Type B pancreatic cell (in vitro differentiated cells): ENCODE measurements around the gene OR1M1. TPM values are rescaled to one million over a fixed set of nuclear protein-coding genes. Genes with fewer than 3 reads are reported as not detected.

Experiments used
- DNase-seq: peaks from one replicate; pipeline ENCODE4 v3.0.0; 2021; ENCODE audit warnings: mixed read lengths; ENCODE audit not compliant: unreplicated experiment; ENCODE audit errors: extremely low spot score
- H3K27ac Mint-ChIP-seq: 2 replicates; pipeline ENCODE4 v1.8.0; 2021; ENCODE audit warnings: mild to moderate bottlenecking, mixed read lengths
- H3K27me3 Mint-ChIP-seq: 2 replicates; pipeline ENCODE4 v1.8.0; 2021; ENCODE audit warnings: mixed read lengths
- H3K36me3 Mint-ChIP-seq: 2 replicates; pipeline ENCODE4 v1.8.0; 2021; ENCODE audit warnings: mixed read lengths
- H3K4me1 Mint-ChIP-seq: one replicate; pipeline ENCODE4 v1.8.0; 2021; ENCODE audit warnings: mixed read lengths; ENCODE audit not compliant: unreplicated experiment
- H3K4me3 Mint-ChIP-seq: 2 replicates; pipeline ENCODE4 v1.8.0; 2021; ENCODE audit warnings: mild to moderate bottlenecking, mixed read lengths
- H3K9me3 Mint-ChIP-seq: 2 replicates; pipeline ENCODE4 v1.8.0; 2021; ENCODE audit warnings: mixed read lengths
- total RNA-seq: library from RNA; stranded (reverse); gene quantifications from 2 replicates; pipeline ENCODE4 v1.2.1, GENCODE V29; 2021; ENCODE audit warnings: low replicate concordance
- TF ChIP-seq, protein P1 (sequence below): fragments of 200-600 bp; sonication (generic); conservative IDR thresholded peaks from 2 replicates; pipeline ENCODE4 v1.5.0; 2021; ENCODE audit warnings: antibody characterized with exemption, mild to moderate bottlenecking

OR1M1 gene
- total RNA-seq, 1 donor from 2014 or later = not detected

GRCh38 chr19:9116547-9116946 is 29.7 kb downstream of the OR1M1 start:
- Mint-ChIP-seq H3K27me3 (peaks cover 3% of the 10 kb centered on the region), H3K4me1 (no peaks in the 10 kb centered on the region), H3K9me3 (no peaks in the 10 kb centered on the region), H3K4me3 (no peak overlapping the region), H3K36me3 (no peaks in the 10 kb centered on the region), H3K27ac (no peak overlapping the region)
- no peak for DNase-seq
- TF ChIP-seq, protein P1, sequence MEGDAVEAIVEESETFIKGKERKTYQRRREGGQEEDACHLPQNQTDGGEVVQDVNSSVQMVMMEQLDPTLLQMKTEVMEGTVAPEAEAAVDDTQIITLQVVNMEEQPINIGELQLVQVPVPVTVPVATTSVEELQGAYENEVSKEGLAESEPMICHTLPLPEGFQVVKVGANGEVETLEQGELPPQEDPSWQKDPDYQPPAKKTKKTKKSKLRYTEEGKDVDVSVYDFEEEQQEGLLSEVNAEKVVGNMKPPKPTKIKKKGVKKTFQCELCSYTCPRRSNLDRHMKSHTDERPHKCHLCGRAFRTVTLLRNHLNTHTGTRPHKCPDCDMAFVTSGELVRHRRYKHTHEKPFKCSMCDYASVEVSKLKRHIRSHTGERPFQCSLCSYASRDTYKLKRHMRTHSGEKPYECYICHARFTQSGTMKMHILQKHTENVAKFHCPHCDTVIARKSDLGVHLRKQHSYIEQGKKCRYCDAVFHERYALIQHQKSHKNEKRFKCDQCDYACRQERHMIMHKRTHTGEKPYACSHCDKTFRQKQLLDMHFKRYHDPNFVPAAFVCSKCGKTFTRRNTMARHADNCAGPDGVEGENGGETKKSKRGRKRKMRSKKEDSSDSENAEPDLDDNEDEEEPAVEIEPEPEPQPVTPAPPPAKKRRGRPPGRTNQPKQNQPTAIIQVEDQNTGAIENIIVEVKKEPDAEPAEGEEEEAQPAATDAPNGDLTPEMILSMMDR = no peak

DNA sequence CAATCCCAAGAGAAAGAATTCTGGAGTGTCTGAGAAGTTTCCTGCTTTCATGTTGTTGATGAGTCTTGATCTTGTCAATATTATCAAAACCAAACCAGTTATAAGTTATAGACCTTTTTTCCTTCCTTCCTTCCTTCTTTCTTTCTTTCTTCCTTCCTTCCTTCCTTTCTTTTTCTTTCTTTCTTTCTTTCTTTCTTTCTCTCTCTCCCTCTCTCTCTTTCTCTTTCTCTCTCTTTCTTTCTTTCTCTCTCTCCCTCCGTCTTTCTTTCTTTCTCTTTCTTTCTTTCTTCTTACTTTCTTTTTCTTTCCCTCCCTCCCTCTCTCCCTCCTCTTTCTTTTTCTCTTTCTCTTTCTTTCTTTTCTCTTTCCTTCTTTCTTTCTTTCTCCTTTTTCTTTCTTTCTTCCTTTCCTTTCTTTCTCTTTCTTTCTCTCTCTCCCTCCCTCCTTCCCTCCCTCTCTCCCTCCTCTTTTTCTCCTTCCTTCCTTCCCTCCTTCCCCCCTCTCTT is 40.1 kb downstream of the OR1M1 start, which contains the start of gene OR7G3:
TSS of gene OR7G3 (minus strand) at position 51 of the 506 bp plus-strand sequence. CDS start at position 51, 0 bp downstream.
- H3K9me3 Mint-ChIP-seq = no peaks in the 10 kb centered on the region
- no peaks in the 10 kb centered on the region for H3K36me3 Mint-ChIP-seq
- no peaks in the 10 kb centered on the region for H3K4me1 Mint-ChIP-seq
- H3K27me3 Mint-ChIP-seq = no peaks in the 10 kb centered on the region
- no peak for DNase-seq
- TF ChIP-seq, protein P1 = no peak
- H3K27ac Mint-ChIP-seq = no peak within 1 kb of the TSS
- no peak within 1 kb of the TSS for H3K4me3 Mint-ChIP-seq

- no peak for DNase-seq
- Mint-ChIP-seq H3K27me3 (peaks cover 3% of the 10 kb centered on the region), H3K4me3 (no peak overlapping the region), H3K4me1 (no peaks in the 10 kb centered on the region), H3K9me3 (no peaks in the 10 kb centered on the region), H3K36me3 (no peaks in the 10 kb centered on the region), H3K27ac (peak overlapping the region; percentile 46)
- TF ChIP-seq, protein P1 = no peak
These were observed 41.3 kb downstream of the OR1M1 start for GRCh38 chr19:9128171-9128570.

- H3K36me3 Mint-ChIP-seq = no peaks in the 10 kb centered on the region
- H3K9me3 Mint-ChIP-seq = no peaks in the 10 kb centered on the region
- H3K4me3 Mint-ChIP-seq = no peak overlapping the region
- TF ChIP-seq, protein P1 = no peak
- no peak for DNase-seq
- H3K27ac Mint-ChIP-seq = no peak overlapping the region
- H3K27me3 Mint-ChIP-seq = peaks cover 7% of the 10 kb centered on the region
- no peaks in the 10 kb centered on the region for H3K4me1 Mint-ChIP-seq
These were observed 44.1 kb downstream of the OR1M1 start for GRCh38 chr19:9130965-9131364.

- TF ChIP-seq, protein P1 = no peak
- Mint-ChIP-seq H3K27ac (no peak overlapping the region), H3K4me3 (no peak overlapping the region), H3K36me3 (no peaks in the 10 kb centered on the region), H3K27me3 (peaks cover 11% of the 10 kb centered on the region), H3K4me1 (peaks cover 4% of the 10 kb centered on the region), H3K9me3 (no peaks in the 10 kb centered on the region)
- no peak for DNase-seq
These were observed 45.6 kb downstream of the OR1M1 start for GRCh38 chr19:9132422-9132821.
